Endothelial cell (in vitro differentiated cells): ENCODE data around the gene MMAB. TPM values are rescaled to one million over a fixed set of nuclear protein-coding genes. Genes with fewer than 3 reads are reported as not detected.

ENCODE experiments used
- DNase-seq: peaks from one replicate; pipeline ENCODE4 v3.0.0; 2021; ENCODE audit warnings: low spot score
- H3K27ac Mint-ChIP-seq: one replicate; pipeline ENCODE4 v1.8.0; 2021; ENCODE audit warnings: mixed read lengths, inconsistent platforms; ENCODE audit not compliant: unreplicated experiment
- H3K27me3 Mint-ChIP-seq: one replicate; pipeline ENCODE4 v1.8.0; 2021; ENCODE audit warnings: mild to moderate bottlenecking, moderate library complexity, mixed read lengths, inconsistent platforms; ENCODE audit not compliant: unreplicated experiment
- H3K36me3 Mint-ChIP-seq: one replicate; pipeline ENCODE4 v1.8.0; 2021; ENCODE audit warnings: mild to moderate bottlenecking, low read depth, mixed read lengths, inconsistent platforms; ENCODE audit not compliant: unreplicated experiment
- H3K4me1 Mint-ChIP-seq: one replicate; pipeline ENCODE4 v1.8.0; 2021; ENCODE audit warnings: mild to moderate bottlenecking, mixed read lengths, inconsistent platforms; ENCODE audit not compliant: unreplicated experiment
- H3K4me3 Mint-ChIP-seq: one replicate; pipeline ENCODE4 v1.8.0; 2021; ENCODE audit warnings: mild to moderate bottlenecking, mixed read lengths, inconsistent platforms; ENCODE audit not compliant: unreplicated experiment
- H3K9me3 Mint-ChIP-seq: one replicate; pipeline ENCODE4 v1.8.0; 2021; ENCODE audit warnings: mixed read lengths, inconsistent platforms; ENCODE audit not compliant: unreplicated experiment
- total RNA-seq: library from RNA; stranded (reverse); fragmentation: NEBNext Ultra II Directional; extraction: Animal tissue kit (Norgen Biotek cat#: 25700); gene quantifications from one replicate; pipeline ENCODE4 v1.2.1, GENCODE V29; 2021; ENCODE audit not compliant: unreplicated experiment
- TF ChIP-seq, protein P1 (sequence below): fragments of 200-600 bp; sonication (generic); IDR thresholded peaks from one replicate; pipeline ENCODE4 v1.5.0; 2021; ENCODE audit warnings: antibody characterized with exemption; ENCODE audit not compliant: unreplicated experiment

MMAB gene
- total RNA-seq, 1 donor from 2014 or later = 41.6 TPM

- TF ChIP-seq, protein P1, sequence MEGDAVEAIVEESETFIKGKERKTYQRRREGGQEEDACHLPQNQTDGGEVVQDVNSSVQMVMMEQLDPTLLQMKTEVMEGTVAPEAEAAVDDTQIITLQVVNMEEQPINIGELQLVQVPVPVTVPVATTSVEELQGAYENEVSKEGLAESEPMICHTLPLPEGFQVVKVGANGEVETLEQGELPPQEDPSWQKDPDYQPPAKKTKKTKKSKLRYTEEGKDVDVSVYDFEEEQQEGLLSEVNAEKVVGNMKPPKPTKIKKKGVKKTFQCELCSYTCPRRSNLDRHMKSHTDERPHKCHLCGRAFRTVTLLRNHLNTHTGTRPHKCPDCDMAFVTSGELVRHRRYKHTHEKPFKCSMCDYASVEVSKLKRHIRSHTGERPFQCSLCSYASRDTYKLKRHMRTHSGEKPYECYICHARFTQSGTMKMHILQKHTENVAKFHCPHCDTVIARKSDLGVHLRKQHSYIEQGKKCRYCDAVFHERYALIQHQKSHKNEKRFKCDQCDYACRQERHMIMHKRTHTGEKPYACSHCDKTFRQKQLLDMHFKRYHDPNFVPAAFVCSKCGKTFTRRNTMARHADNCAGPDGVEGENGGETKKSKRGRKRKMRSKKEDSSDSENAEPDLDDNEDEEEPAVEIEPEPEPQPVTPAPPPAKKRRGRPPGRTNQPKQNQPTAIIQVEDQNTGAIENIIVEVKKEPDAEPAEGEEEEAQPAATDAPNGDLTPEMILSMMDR = no peak
- peaks cover 2% of the 10 kb centered on the region for H3K4me1 Mint-ChIP-seq
- no peaks in the 10 kb centered on the region for H3K9me3 Mint-ChIP-seq
- DNase-seq = no peak
- peaks cover 12% of the 10 kb centered on the region for H3K36me3 Mint-ChIP-seq
- peaks cover 12% of the 10 kb centered on the region for H3K27me3 Mint-ChIP-seq
- H3K27ac Mint-ChIP-seq = no peak overlapping the region
- H3K4me3 Mint-ChIP-seq = no peak overlapping the region
These were observed 15.5 kb downstream of the MMAB start for GRCh38 chr12:109557805-109558204.

DNA sequence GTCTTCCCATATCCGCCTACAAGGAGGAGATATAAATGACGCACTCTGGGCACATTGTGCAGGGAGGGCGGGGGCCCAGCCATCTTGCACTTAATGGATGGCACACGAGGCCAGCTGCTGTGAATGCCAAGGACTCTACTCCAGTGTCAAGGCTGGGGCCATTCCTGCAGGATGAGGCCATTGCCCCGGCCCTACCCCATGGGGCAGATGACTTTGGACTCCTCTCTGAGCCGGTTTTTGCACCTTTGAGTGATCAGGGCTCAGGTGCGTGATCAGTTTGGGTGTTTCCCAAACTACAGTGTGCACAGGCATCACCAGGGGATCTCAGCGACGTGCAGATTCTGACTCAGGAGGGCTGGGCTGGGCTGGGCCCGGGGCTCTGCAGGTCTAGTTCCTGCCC lies 16.1 kb downstream of the MMAB start:
- TF ChIP-seq, protein P1 = no peak
- Mint-ChIP-seq H3K9me3 (no peaks in the 10 kb centered on the region), H3K27me3 (peaks cover 12% of the 10 kb centered on the region), H3K36me3 (peaks cover 7% of the 10 kb centered on the region), H3K4me1 (peaks cover 2% of the 10 kb centered on the region), H3K27ac (no peak overlapping the region), H3K4me3 (no peak overlapping the region)
- DNase-seq = no peak

- Mint-ChIP-seq H3K36me3 (peaks cover 6% of the 10 kb centered on the region), H3K4me3 (no peak overlapping the region), H3K9me3 (no peaks in the 10 kb centered on the region), H3K4me1 (peaks cover 2% of the 10 kb centered on the region), H3K27me3 (peaks cover 9% of the 10 kb centered on the region), H3K27ac (no peak overlapping the region)
- no peak for DNase-seq
- TF ChIP-seq, protein P1 = no peak
These were observed 17.6 kb downstream of the MMAB start for GRCh38 chr12:109555431-109556315.

DNA sequence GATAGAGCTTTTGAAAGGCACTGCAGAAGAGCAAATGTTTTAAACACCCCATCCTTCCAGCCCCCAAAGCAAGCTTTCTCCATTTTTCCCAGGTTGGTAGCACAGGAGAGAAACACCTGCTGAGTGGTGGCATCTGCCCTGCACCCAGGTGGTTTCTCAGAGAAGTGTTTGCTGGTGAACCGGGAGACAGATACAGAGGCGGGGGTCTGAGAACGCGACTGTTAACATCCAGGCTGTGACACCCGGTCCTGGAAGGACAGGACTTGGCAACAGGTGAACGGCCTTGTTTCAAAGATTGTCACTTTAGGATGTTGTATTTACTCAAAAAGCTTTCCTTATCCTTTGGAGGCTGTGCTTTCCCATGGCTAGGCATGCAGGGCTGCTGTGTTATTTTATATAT lies 18.5 kb downstream of the MMAB start:
- Mint-ChIP-seq H3K27me3 (peaks cover 9% of the 10 kb centered on the region), H3K4me3 (no peak overlapping the region), H3K36me3 (peaks cover 6% of the 10 kb centered on the region), H3K4me1 (peaks cover 5% of the 10 kb centered on the region), H3K27ac (no peak overlapping the region), H3K9me3 (no peaks in the 10 kb centered on the region)
- no peak for DNase-seq
- TF ChIP-seq, protein P1 = no peak

- no peak overlapping the region for H3K4me3 Mint-ChIP-seq
- no peak overlapping the region for H3K27ac Mint-ChIP-seq
- peaks cover 6% of the 10 kb centered on the region for H3K36me3 Mint-ChIP-seq
- DNase-seq = no peak
- TF ChIP-seq, protein P1 = no peak
- no peaks in the 10 kb centered on the region for H3K9me3 Mint-ChIP-seq
- H3K4me1 Mint-ChIP-seq = peaks cover 9% of the 10 kb centered on the region
- peaks cover 9% of the 10 kb centered on the region for H3K27me3 Mint-ChIP-seq
These were observed 19.3 kb downstream of the MMAB start for GRCh38 chr12:109553906-109554500.
